ENCODE data around the gene PARN.

GRCh38 chr16:14456793-14457481 is 173.1 kb downstream of the PARN start:
- no peak for TF ChIP-seq CTCF (IDR thresholded peaks at IDR 0.05)
- TF ChIP-seq POLR2A (IDR thresholded peaks at IDR 0.05), result no peak
